ENCODE data around the gene TRPM3.

Gene TRPM3

DNA sequence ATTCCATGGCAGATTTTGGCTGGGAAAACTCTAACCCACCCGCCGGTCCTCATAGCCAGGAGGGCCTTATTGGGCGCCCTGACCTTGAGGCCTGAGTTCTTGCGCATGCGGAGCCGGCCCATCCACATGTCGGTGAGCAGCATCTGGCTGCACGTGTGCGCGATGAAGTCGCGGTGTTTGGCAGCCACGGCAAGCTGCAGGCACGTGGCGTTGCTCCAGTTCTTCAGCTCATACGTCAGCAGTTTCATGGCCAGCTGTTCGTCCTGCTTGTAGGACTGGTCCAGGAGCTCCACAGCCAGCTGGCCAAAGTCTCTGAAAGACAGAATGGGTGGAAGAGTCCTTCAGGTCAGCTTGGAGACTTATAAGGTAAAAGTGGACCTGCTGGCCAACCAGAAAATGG lies 502.6 kb downstream of the TRPM3 start:
- TF ChIP-seq, protein P1, sequence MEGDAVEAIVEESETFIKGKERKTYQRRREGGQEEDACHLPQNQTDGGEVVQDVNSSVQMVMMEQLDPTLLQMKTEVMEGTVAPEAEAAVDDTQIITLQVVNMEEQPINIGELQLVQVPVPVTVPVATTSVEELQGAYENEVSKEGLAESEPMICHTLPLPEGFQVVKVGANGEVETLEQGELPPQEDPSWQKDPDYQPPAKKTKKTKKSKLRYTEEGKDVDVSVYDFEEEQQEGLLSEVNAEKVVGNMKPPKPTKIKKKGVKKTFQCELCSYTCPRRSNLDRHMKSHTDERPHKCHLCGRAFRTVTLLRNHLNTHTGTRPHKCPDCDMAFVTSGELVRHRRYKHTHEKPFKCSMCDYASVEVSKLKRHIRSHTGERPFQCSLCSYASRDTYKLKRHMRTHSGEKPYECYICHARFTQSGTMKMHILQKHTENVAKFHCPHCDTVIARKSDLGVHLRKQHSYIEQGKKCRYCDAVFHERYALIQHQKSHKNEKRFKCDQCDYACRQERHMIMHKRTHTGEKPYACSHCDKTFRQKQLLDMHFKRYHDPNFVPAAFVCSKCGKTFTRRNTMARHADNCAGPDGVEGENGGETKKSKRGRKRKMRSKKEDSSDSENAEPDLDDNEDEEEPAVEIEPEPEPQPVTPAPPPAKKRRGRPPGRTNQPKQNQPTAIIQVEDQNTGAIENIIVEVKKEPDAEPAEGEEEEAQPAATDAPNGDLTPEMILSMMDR (conservative IDR thresholded peaks at IDR 0.05; ENCODE audit: low read depth, low read length) = no peak
- no peak overlapping the region for H3K4me3 ChIP-seq (ENCODE audit: low read depth, low read length)
- no peak for DNase-seq (ENCODE audit: low read depth)

DNA sequence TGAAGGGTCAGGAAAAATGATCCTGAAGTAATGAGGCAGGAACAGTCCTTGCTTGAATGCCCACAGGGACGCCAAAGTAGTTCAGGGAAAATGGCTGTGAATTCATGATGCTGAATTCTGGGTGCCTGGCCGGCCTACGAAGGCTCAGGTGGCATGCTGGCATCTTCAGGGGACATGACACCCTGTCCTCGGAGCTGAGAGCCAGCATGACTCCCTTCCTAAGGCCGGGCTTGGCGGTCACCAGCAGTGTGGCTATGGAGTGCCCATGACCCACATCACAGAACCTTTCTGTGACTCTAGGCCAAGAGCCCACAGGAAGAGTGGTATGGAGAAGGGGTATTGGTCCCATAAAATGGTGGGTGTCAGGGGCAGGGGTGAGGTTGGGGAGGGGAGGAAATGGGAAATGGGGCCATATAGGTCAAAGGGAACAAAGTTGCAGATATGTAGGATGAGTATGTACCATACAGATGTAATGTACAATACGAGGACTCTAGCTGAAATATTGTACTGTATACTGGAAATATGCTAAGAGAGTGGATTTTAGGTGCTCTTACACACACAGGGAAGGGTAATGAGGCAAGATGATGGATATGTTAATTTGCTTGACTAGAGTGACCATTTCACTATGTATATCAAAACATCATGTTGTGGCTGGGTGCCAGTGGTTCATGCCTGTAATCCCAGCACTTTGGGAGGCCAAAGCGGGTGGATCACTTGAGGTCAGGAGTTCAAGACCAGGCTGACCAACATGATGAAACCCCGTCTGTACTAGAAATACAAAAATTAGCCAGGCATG lies 504.2 kb downstream of the TRPM3 start:
- TF ChIP-seq, protein P1 (conservative IDR thresholded peaks at IDR 0.05; ENCODE audit: low read depth, low read length) = no peak
- no peak for DNase-seq (ENCODE audit: low read depth)
- H3K4me3 ChIP-seq (ENCODE audit: low read depth, low read length) = no peak overlapping the region

DNA sequence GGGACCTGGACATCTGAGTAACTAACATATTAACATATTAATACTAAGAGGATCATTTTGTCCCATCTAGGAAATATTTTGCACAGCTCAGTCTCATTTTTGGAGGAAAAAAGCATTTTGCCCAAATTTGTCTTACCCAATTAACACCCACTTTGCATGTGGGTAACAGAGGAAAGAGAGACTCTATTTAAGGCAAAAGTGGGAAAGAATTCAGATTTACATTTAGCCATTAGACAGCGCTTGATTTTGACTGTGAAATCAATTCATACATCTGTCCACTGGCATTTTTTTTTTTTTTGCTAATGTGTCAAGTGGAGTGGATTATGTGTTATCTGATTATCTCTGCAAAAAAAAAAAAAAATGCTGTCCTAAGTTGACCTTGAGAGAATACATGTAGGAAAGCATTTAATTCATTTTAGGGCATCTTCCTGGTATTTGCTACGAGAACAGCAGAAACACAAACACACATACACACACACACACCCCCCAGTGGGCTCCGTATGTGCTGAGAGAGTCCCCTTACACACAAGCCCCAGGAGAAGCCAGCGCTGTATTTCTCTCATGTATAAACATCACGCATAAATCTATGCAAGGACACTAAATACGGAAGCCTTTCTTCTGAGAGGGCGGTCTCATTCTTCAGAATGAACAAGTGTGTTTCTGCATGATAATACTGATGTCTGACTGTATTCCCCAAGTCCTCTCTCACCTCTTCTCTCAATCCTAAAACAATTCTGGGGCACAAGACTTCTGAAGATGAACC lies 505.0 kb downstream of the TRPM3 start:
- H3K4me3 ChIP-seq (ENCODE audit: low read depth, low read length) = no peak overlapping the region
- TF ChIP-seq, protein P1 (conservative IDR thresholded peaks at IDR 0.05; ENCODE audit: low read depth, low read length) = no peak

DNA sequence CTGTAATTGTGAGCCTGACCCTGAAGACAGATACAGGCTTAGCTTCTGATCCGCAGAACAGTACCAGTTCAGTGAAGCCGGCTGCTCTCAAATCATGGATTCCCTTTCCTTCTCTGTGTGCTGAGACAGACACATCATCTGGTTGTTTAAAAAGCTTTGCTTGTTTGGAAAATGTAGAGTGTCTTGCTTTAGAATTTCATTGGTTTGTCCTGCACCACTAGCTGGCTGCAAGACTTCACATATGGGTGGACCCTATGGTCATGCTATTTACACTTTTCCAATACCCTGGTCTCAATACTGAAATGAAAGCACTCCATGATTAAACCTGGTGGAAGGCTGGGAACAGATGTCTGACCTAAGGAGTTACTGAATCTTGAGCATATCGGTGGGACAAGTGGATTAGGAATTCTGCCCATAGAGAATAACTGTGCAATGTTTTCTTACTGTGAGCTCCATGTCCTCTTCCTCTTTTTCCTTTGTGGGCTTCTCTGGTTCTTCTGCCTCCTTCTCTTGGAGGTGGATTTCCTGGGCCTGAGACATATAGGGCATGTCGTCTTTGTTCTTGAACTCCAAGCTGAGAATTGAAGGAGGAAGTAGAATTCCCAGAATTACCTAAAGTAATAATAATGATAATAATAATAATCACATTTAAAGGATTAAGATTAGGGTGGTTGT lies 505.8 kb downstream of the TRPM3 start:
- no peak overlapping the region for H3K4me3 ChIP-seq (ENCODE audit: low read depth, low read length)
- TF ChIP-seq, protein P1 (conservative IDR thresholded peaks at IDR 0.05; ENCODE audit: low read depth, low read length) = no peak
- DNase-seq (ENCODE audit: low read depth) = no peak

More for the DNA sequence above, 505.0 kb downstream of the TRPM3 start:
- DNase-seq (ENCODE audit: low read depth) = no peak

DNA sequence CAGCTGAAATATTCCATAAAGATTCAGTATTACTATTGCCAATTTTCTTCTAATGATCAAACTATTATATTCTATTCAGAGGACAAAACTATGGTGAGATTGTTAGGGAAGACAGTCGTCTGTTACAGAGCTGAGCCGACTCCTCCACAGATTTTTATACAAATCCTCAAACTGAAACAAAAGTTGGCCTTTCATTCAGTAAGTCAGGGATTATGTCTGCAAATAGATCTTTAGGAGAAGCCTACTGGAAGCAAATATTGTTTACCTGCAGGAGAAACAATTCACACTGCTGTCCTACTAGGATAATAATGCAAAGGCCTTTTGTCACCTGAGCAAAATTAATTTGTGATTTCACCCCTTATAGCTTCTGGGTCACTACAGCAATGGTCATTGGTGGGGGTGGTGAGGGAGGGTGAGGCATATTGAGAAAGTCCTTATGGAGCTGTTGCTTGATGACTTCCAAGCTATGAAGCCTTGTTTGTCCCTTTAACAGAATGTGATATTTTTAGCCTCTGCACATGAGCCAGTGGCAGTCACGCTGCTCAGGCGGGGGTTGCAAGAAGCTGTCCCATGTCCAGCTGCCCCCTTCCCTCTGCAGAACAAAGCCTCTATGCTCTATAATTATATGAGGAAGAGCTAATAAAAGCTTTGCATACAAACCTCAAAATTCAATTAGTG lies 506.5 kb downstream of the TRPM3 start:
- no peak for DNase-seq (ENCODE audit: low read depth)
- TF ChIP-seq, protein P1 (conservative IDR thresholded peaks at IDR 0.05; ENCODE audit: low read depth, low read length) = no peak

DNA sequence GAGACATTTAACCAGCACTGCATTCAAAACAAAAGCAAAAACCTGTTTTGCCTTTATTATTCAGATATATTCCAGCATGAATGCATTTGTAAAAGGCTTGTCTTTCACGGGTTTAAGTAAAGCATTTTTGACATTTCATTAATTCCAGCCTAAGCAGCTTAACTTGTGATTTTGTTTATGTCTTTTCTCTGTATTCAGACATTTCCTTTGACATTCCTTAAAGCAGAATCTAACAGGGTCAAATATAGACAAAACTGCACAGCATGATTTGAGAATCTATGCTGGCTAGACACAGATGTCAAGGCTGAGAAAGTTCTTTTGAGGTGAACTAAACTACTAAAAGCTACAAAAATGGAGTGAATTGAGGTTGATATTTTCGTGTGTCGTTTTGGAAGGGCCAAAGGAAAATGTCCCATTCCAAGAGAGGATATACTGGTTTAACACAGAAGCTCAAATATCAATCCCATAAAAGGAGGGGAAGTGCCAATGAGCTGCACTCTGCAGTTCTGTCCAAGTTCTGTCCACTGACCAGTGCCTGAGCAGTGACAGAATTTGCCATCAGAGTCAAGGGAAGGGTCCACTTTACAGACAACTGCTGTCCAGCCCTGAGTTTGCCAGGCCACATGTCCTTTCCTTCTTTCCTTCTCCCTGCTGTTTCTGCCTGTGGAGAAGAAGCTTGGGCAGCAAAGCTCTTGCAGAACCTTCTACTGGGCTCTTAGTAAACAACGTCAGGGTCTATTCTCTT lies 508.2 kb downstream of the TRPM3 start:
- TF ChIP-seq, protein P1 (conservative IDR thresholded peaks at IDR 0.05; ENCODE audit: low read depth, low read length) = no peak
- peak; percentile 58 for DNase-seq (ENCODE audit: low read depth)
- no peak overlapping the region for H3K4me3 ChIP-seq (ENCODE audit: low read depth, low read length)

More for the DNA sequence above, 506.5 kb downstream of the TRPM3 start:
- no peak overlapping the region for H3K4me3 ChIP-seq (ENCODE audit: low read depth, low read length)
